K562 (cell line): ENCODE results near the gene SPATA20. TPM values are rescaled to one million over a fixed set of nuclear protein-coding genes. Genes with fewer than 3 reads are reported as not detected.

Source experiments
- ATAC-seq: fragments of 200-7000 bp; cut with Tn5 transposase; 3 replicates; pipeline ENCODE4 v1.9.1; 2020; ENCODE audit warnings: moderate library complexity
- BruUV-seq: library from RNA; stranded (reverse); fragments of 400-500 nt; replicated peaks from 2 replicates; lab custom pipeline; 2021; lab: Mats Ljungman, UMichigan
- CTCF ChIA-PET: fragments of 300-600 bp; formaldehyde crosslinking; extraction: SDS; loops from one replicate; lab custom pipeline; 2021; ENCODE audit warnings: low intra/inter-chr PET ratio; lab: Yijun Ruan, JAX
- POLR2A ChIA-PET: fragments of 300-600, 350-650 bp; sonication (Branson Sonifier 250); formaldehyde crosslinking; extraction: SDS; loops from one replicate; lab custom pipeline; 2021; ENCODE audit warnings: antibody characterized with exemption, inconsistent platforms; lab: Yijun Ruan, JAX
- DNase-seq, 4 experiments: peaks; one replicate each; pipeline versions ENCODE4 v3.0.0 to v3.0.0-alpha.2; 2011 to 2018; ENCODE audit warnings: low spot score in 3 of 4, mixed read lengths in 3 of 4; ENCODE audit errors: extremely low read depth in 1 of 4
- FAIRE-seq: peaks from 2 replicates; lab custom pipeline; 2011; peaks lifted over from hg19 to GRCh38; lab: Jason Lieb, UNC
- H2AFZ ChIP-seq: 2 replicates; pipeline ENCODE4 v1.6.0; 2011; ENCODE audit warnings: low read depth, low read length, control low read depth, inconsistent platforms
- H3K27ac ChIP-seq: fragments of 200-600 bp; 3 replicates; pipeline ENCODE4 v1.8.0; 2011; ENCODE audit warnings: low read depth, mild to moderate bottlenecking, control low read depth, inconsistent platforms, low read length, moderate library complexity, mixed read lengths; ENCODE audit errors: extremely low read depth
- H3K27me3 ChIP-seq, 2 experiments: fragments of 300-600 bp in 1 of 2; 2 replicates in 1 of 2; 3 replicates in 1 of 2; pipeline versions ENCODE4 v1.6.0 to v1.8.0; 2011; ENCODE audit warnings: inconsistent platforms in 2 of 2, low read length in 2 of 2, mild to moderate bottlenecking in 1 of 2, mixed read lengths in 1 of 2, moderate library complexity in 1 of 2; ENCODE audit not compliant: control insufficient read depth in 2 of 2, insufficient read depth in 2 of 2
- H3K36me3 ChIP-seq: fragments of 300-600 bp; 3 replicates; pipeline ENCODE4 v1.8.0; 2011; ENCODE audit warnings: mild to moderate bottlenecking, low read length, inconsistent platforms; ENCODE audit not compliant: control insufficient read depth, insufficient read depth
- H3K4me1 ChIP-seq, 2 experiments: fragments of 200-600 bp in 1 of 2; replicated peaks in 1 of 2; 2 replicates in 1 of 2; 3 replicates in 1 of 2; pipeline versions ENCODE4 v1.5.1 to v1.8.0; 2011; ENCODE audit warnings: inconsistent platforms in 2 of 2, low read length in 2 of 2, mild to moderate bottlenecking in 1 of 2, mixed read lengths in 1 of 2, moderate library complexity in 1 of 2; ENCODE audit not compliant: control insufficient read depth in 2 of 2, insufficient read depth in 2 of 2
- H3K4me2 ChIP-seq: 2 replicates; pipeline ENCODE4 v1.6.1; 2011; ENCODE audit warnings: low read length, control low read depth, inconsistent platforms, mixed read lengths; ENCODE audit not compliant: insufficient read depth
- H3K4me3 ChIP-seq: fragments of 200-600 bp; sonication (generic), shearing (Covaris generic); 2 replicates; pipeline ENCODE4 v1.5.1; 2016; ENCODE audit warnings: control low read depth, inconsistent platforms
- H3K79me2 ChIP-seq: fragments of 200-600 bp; 3 replicates; pipeline ENCODE4 v1.8.0; 2011; ENCODE audit warnings: low read length, inconsistent platforms; ENCODE audit not compliant: control insufficient read depth, insufficient read depth
- H3K9ac ChIP-seq, 2 experiments: 2 replicates each; pipeline versions ENCODE4 v1.6.0 to v1.6.1; 2011; ENCODE audit warnings: low read depth in 2 of 2, low read length in 2 of 2, control low read depth in 1 of 2, inconsistent platforms in 1 of 2, mild to moderate bottlenecking in 1 of 2, mixed read lengths in 1 of 2; ENCODE audit not compliant: insufficient read depth in 1 of 2
- H3K9me1 ChIP-seq: one replicate; pipeline ENCODE4 v1.6.0; 2011; ENCODE audit warnings: inconsistent platforms, mild to moderate bottlenecking, low read length, moderate library complexity; ENCODE audit not compliant: control insufficient read depth, insufficient read depth
- H3K9me3 ChIP-seq: replicated peaks from 2 replicates; pipeline ENCODE4 v1.5.1; 2011; ENCODE audit warnings: low read depth, low read length, inconsistent platforms; ENCODE audit not compliant: control insufficient read depth, insufficient read depth
- H4K20me1 ChIP-seq: replicated peaks from 2 replicates; pipeline ENCODE4 v1.6.1; 2011; ENCODE audit warnings: low read length, inconsistent platforms, mixed read lengths; ENCODE audit not compliant: control insufficient read depth, insufficient read depth
- CC2D1A ChIP-seq: fragments of 450-650 bp; IDR thresholded peaks from 2 replicates; pipeline ENCODE4 v1.6.1; 2017; ENCODE audit warnings: mild to moderate bottlenecking
- ESRRA ChIP-seq: fragments of 450-650 bp; IDR thresholded peaks from 2 replicates; pipeline ENCODE4 v1.6.1; 2014; ENCODE audit warnings: low read depth, mild to moderate bottlenecking, moderate library complexity, borderline replicate concordance
- HSF4 ChIP-seq: fragments of 250-450 bp; sonication (Bioruptor Pico); IDR thresholded peaks from 2 replicates; pipeline ENCODE4 v2.1.2; 2022; ENCODE audit warnings: mild to moderate bottlenecking, moderate library complexity, borderline replicate concordance
- PRDM10 ChIP-seq: fragments of 450-650 bp; IDR thresholded peaks from 2 replicates; pipeline ENCODE4 v1.6.1; 2018; ENCODE audit not compliant: partially characterized antibody
- RAD51 ChIP-seq: fragments of 450-650 bp; IDR thresholded peaks from 2 replicates; pipeline ENCODE4 v1.7.1; 2016; ENCODE audit warnings: low read depth, mild to moderate bottlenecking, borderline replicate concordance
- TAF1 ChIP-seq: IDR thresholded peaks from 2 replicates; pipeline ENCODE4 v1.6.1; 2011; ENCODE audit warnings: mild to moderate bottlenecking, low read length, moderate library complexity; ENCODE audit not compliant: insufficient read depth, control insufficient read depth, severe bottlenecking; ENCODE audit errors: extremely low read depth
- ZNF444 ChIP-seq: fragments of 250-450 bp; sonication (Bioruptor Pico); IDR thresholded peaks from 2 replicates; pipeline ENCODE4 v1.4.0; 2020; ENCODE audit warnings: mild to moderate bottlenecking, moderate library complexity
- WGBS: fragments of 100-300 bp; shearing (Covaris generic); methylation state at CpG from one replicate; pipeline ENCODE4 v1.1.6; 2016; ENCODE audit warnings: low coverage, mixed read lengths; ENCODE audit not compliant: insufficient coverage; ENCODE audit errors: missing lambda C conversion rate; 5-methylcytosine and 5-hydroxymethylcytosine counted together
- in situ Hi-C: fragments of 300-500 bp; cut with MboI; formaldehyde crosslinking; loops from 4 replicates; pipeline ENCODE4 v1.15.0; 2018; ENCODE audit warnings: inconsistent platforms, mixed read lengths
- intact Hi-C: fragments of 100-400 bp; cut with micrococcal nuclease; formaldehyde crosslinking; loops from 2 replicates; pipeline ENCODE4 v1.14.2; 2022
- polyA plus RNA-seq, 8 experiments: library from polyadenylated mRNA; depleted of rRNA in 4 of 8; stranded (reverse) in 5 of 8; unstranded in 3 of 8; fragments of >200 nt; fragmentation: Nextera tagmentation in 2 of 8; fragmentation: Illumina TruSeq in 1 of 8; extraction: Ambion mirVana in 2 of 8; extraction: Trizol in 1 of 8; gene quantifications; 2 replicates each; pipeline versions ENCODE4 v1.2.1 to v1.2.3, GENCODE V29; 2011 to 2014; ENCODE audit warnings: inconsistent platforms in 1 of 8, missing spikeins in 1 of 8
- total RNA-seq, 7 experiments: library from RNA; depleted of rRNA in 6 of 7; stranded (reverse); fragments of >200 nt in 6 of 7; fragmentation: Illumina TruSeq in 2 of 7; extraction: Trizol in 2 of 7; gene quantifications; 2 replicates each; pipeline versions ENCODE4 v1.2.1 to v1.2.3, GENCODE V29; 2011 to 2021; ENCODE audit warnings: low replicate concordance in 1 of 7

The SPATA20 gene
- total and polyA plus RNA-seq, 9 of the 15 experiments (the other 6 are each of a cell fraction or from before 2014, with no cell fraction given) = 0.08 to 4.0 (median 1.5) TPM

- H3K9me1 ChIP-seq = no peaks in the 10 kb centered on the region
- no peaks in the 10 kb centered on the region for H3K9me3 ChIP-seq
- peaks cover 15 to 54% of the 10 kb centered on the region in 2 experiments; a peak in 4 of 5 replicates for H3K4me1 ChIP-seq
- peak in 1 of 4 experiments; percentile 31 for DNase-seq
- no peaks in the 10 kb centered on the region for H3K27me3 ChIP-seq
- WGBS = 5% methylated on average over 8 of the region's 8 CpGs
- POLR2A ChIA-PET = no interaction called here
- no peak overlapping the region for H3K27ac ChIP-seq
- intact Hi-C loops (loop anchor here (5.0 kb wide), 1 partner anchor 397 kb away; no protein-coding TSS in a partner anchor), in situ Hi-C loops (loop anchor here (5.0 to 10.0 kb wide), 4 partner anchors 82 to 409 kb away; no protein-coding TSS in a partner anchor)
- no peak overlapping the region for H2AFZ ChIP-seq
- no peaks in the 10 kb centered on the region for H3K79me2 ChIP-seq
- no peak overlapping the region for H3K9ac ChIP-seq
- ATAC-seq = no peak
- H3K4me2 ChIP-seq = no peak overlapping the region
- CTCF ChIA-PET = interaction anchor here (2.5 kb wide), 1 partner anchor 81 kb away, joined by 9 read pairs; no protein-coding TSS in a partner anchor
- 0 out of 2 replicates have a peak, but pooled peaks cover 4% of the 10 kb centered on the region for H4K20me1 ChIP-seq
- no TSS peak for BruUV-seq
- H3K4me3 ChIP-seq = no peak overlapping the region
- TF ChIP-seq ZNF444 (CRISPR knock-in tag) = no peak
- H3K36me3 ChIP-seq = no peaks in the 10 kb centered on the region
- FAIRE-seq = no peak
Observed at GRCh38 chr17:50545311-50545710, 1.7 kb upstream of the SPATA20 start.

- 0 out of 5 replicates have a peak, but pooled peaks cover 0 to 2% of the 10 kb centered on the region in 2 experiments for H3K27me3 ChIP-seq
- H3K9ac ChIP-seq = no peak overlapping the region
- H4K20me1 ChIP-seq = no peaks in the 10 kb centered on the region; the same call in 1 of the 2 replicates
- TF ChIP-seq CC2D1A = 0 out of 2 replicates have a peak, but pooled peaks have one; percentile 13
- TF ChIP-seq ESRRA = no peak
- TF ChIP-seq TAF1 = no peak
- TF ChIP-seq HSF4 (CRISPR knock-in tag) = 0 out of 2 replicates have a peak, but pooled peaks have one; percentile 26
- TF ChIP-seq PRDM10 = peak; percentile 14
- 0 out of 2 replicates have a peak, but pooled peaks have one; percentile 1 for TF ChIP-seq RAD51
- H3K9me3 ChIP-seq = no peaks in the 10 kb centered on the region
- FAIRE-seq (no peak), DNase-seq (no peak), ATAC-seq (no peak)
- no peaks in the 10 kb centered on the region for H3K9me1 ChIP-seq
- peaks cover 15 to 55% of the 10 kb centered on the region in 2 experiments; a peak in 4 of 5 replicates for H3K4me1 ChIP-seq
- no peaks in the 10 kb centered on the region for H3K36me3 ChIP-seq
- ChIA-PET POLR2A (no interaction called here), CTCF (interaction anchor here (0.6 to 2.5 kb wide), 5 partner anchors 63 to 148 kb away, joined by 5 to 11 read pairs (median 7); no protein-coding TSS in a partner anchor)
- in situ Hi-C loops (loop anchor here (5.0 to 10.0 kb wide), 4 partner anchors 81 to 408 kb away; no protein-coding TSS in a partner anchor), intact Hi-C loops (loop anchor here (1.0 to 5.0 kb wide), 4 partner anchors 64 to 396 kb away; no protein-coding TSS in a partner anchor)
- no peak overlapping the region for H3K27ac ChIP-seq
- no peak overlapping the region for H3K4me3 ChIP-seq
- BruUV-seq = no TSS peak
- 44% methylated on average over 4 of the region's 4 CpGs for WGBS
- peak overlapping the region; percentile 46 for H2AFZ ChIP-seq
- no peak overlapping the region for H3K4me2 ChIP-seq
- no peaks in the 10 kb centered on the region for H3K79me2 ChIP-seq
Observed at GRCh38 chr17:50546701-50547034, 306 bp upstream of the SPATA20 start.
